Stimulated activated CD4-positive, alpha-beta T cell treated with anti-CD3 and anti-CD28 coated beads, Interleukin-1b, Interleukin-23, amount 100 ng/mL, for 48 hours (primary cell): ENCODE data around the gene SLC25A27.
A peak's percentile ranks its signal among the peaks of the same experiment; 100 is the strongest.
"Not testable (repeated sequence)": the region's sequence is repeated elsewhere in the genome, so short reads cannot be mapped to it uniquely, and the experiment has no call there.

Experiments used
- DNase-seq: peaks from one replicate; pipeline ENCODE4 v3.0.0-alpha.2; 2020

SLC25A27 gene

GRCh38 chr6:46652603-46653438 lies at the start of gene SLC25A27, which contains the start of gene CYP39A1:
Gene SLC25A27 (plus strand): TSS chr6:46652975. CDS start chr6:46653193, 218 bp downstream.
Gene CYP39A1 (minus strand): TSS chr6:46652818. CDS start chr6:46652582, 236 bp downstream.
- DNase-seq = peak; percentile 81

GRCh38 chr6:46605091-46605797 lies 47.5 kb upstream of the SLC25A27 start:
- no peak for DNase-seq

DNA sequence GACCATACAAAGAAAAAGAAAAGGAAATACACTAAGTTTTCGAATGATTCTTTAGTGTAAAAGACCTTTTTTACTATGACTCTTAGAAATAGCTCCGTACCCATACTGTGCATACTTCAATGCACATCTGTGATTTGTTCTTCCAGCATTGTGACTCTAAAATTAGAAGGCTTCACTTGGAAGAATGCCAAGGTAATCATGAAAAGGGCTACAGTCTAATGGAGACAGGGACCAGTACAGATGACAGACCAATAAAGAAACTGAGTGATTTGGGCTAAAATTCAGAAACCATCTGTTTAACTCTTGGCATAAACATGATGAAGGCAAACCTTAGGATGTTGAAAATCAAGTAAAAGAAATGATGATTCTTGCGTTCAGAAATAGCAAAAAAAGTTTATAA lies 46.4 kb upstream of the SLC25A27 start:
- DNase-seq = no peak

GRCh38 chr6:46610862-46611553 lies 41.8 kb upstream of the SLC25A27 start:
- no peak for DNase-seq

DNA sequence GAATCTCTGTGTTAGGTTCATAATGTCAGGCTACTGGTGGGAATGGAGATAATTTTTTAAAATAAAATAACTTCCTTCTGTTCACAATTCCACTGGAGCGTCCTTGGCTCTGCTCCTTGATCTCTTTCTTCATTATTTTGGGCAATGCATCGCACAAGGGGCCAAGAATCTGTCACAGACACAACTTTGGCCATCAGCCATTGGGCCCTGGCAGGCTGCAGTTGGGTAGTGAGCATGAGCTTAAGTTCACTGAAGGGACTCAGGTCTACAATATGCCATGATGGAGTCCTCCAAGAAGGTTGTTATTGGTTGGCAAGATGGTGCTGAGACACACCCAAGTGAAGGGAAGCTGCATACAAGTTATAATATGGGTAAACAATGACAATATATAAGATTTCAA lies 40.1 kb upstream of the SLC25A27 start:
- DNase-seq = no peak

DNA sequence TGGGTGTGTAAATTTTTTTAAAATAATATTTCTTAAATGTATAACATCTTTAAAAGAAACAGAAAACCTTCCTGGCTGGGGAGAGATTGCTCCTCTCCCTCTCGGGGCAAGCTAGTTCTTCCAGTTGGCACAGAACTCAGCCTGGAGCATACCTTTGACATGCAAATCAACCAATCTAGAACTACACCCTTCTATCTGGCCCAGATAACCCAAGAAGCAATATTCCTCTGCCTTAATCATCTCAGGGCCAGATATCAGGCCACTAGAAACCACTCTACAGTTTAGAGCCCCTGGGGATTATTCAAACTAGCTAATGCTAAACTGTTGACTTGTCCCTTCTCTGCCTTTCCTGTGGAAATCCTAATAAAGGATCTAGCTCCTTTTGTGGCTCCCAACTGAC lies 34.0 kb upstream of the SLC25A27 start:
- no peak for DNase-seq

DNA sequence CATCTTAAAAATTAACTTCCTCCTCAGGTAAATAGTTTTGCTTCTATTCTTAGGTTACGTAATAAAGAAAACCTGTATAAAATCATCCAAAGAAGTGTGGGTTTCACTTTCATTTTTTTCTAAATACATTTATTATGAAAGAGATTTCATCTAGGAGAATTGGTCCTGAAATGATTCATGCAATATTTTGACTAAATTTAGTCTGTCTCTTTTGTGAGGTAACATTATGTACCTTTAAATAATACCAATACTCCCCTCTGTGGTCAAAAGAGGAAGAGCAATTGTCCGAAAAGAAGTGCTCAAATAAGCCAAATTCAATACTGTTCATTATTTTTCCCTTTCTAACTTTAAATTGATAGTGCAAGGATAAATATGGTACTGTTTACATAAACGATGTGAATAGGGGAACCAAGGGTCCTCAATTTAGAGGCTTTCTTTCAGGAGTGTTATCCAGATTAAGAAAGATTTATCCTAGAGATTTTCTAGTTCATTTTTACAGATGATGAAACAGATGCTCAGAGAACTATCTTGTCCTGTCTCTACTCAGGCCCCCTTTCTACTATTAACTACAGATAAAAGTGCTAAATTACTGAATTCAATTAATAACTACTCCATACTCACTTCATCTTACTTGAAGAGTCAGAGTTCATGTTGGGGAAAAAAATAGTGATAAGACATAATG lies 26.4 kb upstream of the SLC25A27 start:
- DNase-seq = no peak

DNA sequence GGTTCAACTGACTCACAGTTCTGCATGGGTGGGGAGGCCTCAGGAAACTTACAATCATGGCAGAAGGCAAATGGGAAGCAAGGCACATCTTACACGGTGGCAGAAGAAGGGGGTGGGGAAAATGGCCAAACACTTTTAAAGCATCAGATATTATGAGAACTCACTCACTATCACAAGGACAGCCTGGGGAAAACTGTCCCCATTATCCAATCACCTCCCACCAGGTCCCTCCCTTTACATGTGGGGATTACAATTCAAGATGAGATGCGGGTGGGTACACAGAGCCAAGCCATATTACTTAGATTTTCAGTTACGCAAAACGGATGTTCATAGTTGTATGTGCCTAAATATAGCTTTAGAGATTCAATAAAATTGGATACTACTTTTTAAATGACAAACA lies 25.8 kb upstream of the SLC25A27 start:
- DNase-seq = no peak

GRCh38 chr6:46628498-46628897 lies 24.3 kb upstream of the SLC25A27 start:
- DNase-seq = no peak

- no peak for DNase-seq
These were observed 23.8 kb upstream of the SLC25A27 start for GRCh38 chr6:46628976-46629375.

GRCh38 chr6:46629691-46630090 lies 23.1 kb upstream of the SLC25A27 start:
- no peak for DNase-seq

- no peak for DNase-seq
These were observed 20.7 kb upstream of the SLC25A27 start for GRCh38 chr6:46632053-46632452.

DNA sequence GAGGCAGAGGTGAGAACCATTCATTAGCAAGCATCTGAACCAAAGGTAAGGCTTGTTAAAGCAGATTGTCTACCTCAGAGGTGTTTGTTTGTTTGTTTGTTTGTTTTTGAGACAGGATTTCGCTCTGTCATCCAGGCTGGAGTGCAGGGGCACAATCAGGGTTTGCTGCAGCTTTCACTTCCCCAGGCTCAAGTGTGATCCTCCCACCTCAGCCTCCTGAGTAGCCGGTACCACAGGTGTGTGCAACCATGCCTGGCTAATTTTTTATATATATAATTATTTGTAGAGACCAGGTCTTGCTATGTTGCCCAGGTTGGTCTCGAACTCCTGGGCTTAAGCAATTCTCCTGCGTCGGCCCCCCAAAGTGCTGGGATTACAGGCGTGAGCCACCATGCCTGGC lies 17.3 kb upstream of the SLC25A27 start:
- DNase-seq = no peak

GRCh38 chr6:46637145-46637544 lies 15.6 kb upstream of the SLC25A27 start:
- DNase-seq = no peak

DNA sequence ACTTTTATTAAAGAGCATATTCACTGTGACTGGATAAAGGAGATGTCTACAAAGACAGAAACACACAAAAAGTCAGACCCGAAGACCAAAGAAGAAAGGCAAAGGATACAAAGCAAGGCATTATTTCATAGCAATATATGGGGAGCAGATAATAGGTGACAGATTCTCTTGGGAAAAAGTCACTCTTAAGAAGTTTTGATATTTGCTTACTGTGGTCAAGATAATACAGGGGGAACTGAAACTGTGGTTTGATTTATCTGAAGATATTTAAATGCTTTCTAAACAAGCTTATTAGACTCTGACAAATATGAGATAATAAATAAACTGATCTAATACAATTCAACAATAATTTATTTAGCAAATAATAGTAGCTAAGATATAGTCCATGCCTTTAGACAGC lies 14.8 kb upstream of the SLC25A27 start:
- no peak for DNase-seq

GRCh38 chr6:46638650-46639049 lies 14.1 kb upstream of the SLC25A27 start:
- no peak for DNase-seq

GRCh38 chr6:46642928-46643751 lies 9.6 kb upstream of the SLC25A27 start:
- DNase-seq = peak; percentile 5

DNA sequence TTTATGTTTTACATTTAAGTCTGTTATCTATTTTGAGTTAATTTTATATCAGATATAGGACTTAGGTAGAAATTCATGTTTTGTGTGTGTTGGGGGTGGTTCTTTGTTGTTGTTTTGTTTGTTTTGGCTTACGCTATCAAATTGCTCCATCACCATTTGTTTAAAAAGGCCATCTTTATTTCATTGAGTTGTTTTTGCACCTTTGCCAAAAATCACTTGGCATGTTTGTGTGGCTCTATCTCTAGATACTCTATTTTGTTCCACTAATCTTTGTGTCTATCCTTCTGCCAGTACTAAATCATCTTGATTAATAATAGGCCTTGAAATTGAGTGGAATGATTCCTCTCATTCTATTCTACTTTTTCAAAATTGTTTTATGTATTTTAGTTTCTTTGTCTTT lies 7.5 kb upstream of the SLC25A27 start:
- no peak for DNase-seq

GRCh38 chr6:46648108-46648507 lies 4.7 kb upstream of the SLC25A27 start:
- DNase-seq = not testable (repeated sequence)

GRCh38 chr6:46648869-46649492 lies 3.8 kb upstream of the SLC25A27 start:
- no peak for DNase-seq

DNA sequence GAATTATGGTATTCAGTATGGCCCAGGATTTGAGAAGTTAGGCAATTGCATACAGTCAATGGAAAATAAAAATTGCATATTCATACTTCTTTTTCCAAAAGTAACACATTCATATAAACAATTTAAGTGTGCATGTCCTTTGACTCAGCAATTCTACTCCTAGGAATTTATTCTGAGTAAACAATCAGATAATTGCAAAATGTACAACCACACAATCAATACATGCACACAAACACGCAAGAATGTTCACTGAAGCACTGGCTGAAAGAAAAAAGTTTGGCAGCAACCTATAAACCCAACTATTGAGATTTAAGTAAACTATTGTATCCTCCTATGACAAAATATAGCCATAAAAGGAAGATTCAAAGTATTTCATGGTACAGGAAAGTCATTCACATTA lies 1.8 kb upstream of the SLC25A27 start:
- DNase-seq = no peak

DNA sequence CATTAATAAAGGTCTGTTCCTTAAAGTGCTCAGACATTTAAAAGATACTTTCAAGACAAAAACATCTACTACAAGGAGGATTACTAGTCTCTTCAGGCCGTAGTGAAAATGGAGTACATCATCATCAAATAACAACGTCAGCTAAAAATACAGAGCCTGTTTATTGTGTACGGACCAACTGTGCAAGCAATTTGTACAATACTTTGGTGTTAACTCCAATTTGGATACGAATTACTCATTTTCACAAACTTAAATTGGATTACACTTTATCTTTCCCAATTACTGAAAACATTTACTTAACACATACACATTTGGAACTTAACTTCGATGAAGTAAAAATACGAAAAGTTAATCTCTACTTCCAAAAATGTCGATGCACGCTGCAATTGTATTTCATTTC lies 959 bp upstream of the SLC25A27 start:
- DNase-seq = no peak
